Epithelial cell of proximal tubule (primary cell): Measurements from ENCODE around the gene SEMA3B. TPM values are rescaled to one million over a fixed set of nuclear protein-coding genes. Genes with fewer than 3 reads are reported as not detected.
A peak's percentile ranks its signal among the peaks of the same experiment; 100 is the strongest.
"Not testable (repeated sequence)": the region's sequence is repeated elsewhere in the genome, so short reads cannot be mapped to it uniquely, and the experiment has no call there.

Source experiments
- DNase-seq: peaks from one replicate; pipeline ENCODE4 v3.0.0-alpha.2; 2011; ENCODE audit warnings: low read depth
- H3K4me3 ChIP-seq: 2 replicates; pipeline ENCODE4 v1.5.1; 2011; ENCODE audit warnings: low read depth, mild to moderate bottlenecking, low read length
- total RNA-seq: library from RNA; depleted of rRNA; stranded (reverse); fragments of >200 nt; gene quantifications from 2 replicates; pipeline ENCODE4 v1.2.3, GENCODE V29; 2015
- TF ChIP-seq, protein P1 (sequence below): conservative IDR thresholded peaks from 2 replicates; pipeline ENCODE4 v1.5.1; 2012; ENCODE audit warnings: low read depth, mild to moderate bottlenecking, low read length

The SEMA3B gene
- total RNA-seq, 1 donor from 2014 or later, result 29.5 TPM

DNA sequence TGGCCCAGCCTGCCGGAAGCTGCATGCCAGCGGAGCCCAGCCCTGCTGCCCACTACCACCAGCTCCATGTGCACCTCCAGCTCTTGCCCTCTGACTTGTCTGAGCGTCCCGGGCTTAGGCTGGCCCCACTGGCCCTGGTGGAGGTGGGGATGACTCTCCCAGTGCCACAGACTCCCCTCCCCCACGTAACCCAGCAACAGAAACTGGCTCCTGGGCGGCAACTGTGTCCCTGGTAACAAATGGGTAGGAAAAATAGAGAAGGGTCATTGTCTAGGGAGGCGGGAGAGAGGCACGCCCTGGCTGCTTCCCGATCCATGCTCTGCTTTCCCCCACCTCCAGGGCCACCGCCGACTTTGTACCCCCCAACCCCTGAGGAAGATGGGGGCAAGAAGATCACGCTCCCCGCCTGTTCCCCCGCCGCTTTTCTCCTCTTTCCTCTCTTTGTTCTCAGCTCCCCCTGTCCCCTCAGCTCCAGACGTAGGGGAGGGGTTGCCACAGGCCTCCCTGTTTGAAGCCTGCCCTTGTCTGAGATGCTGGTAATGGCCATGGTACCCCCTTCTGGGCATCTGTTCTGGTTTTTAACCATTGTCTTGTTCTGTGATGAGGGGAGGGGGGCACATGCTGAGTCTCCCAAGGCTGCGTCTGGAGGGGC is 10.8 kb upstream of the SEMA3B start:
- H3K4me3 ChIP-seq, result no peak overlapping the region
- no peak for DNase-seq
- TF ChIP-seq, protein P1, sequence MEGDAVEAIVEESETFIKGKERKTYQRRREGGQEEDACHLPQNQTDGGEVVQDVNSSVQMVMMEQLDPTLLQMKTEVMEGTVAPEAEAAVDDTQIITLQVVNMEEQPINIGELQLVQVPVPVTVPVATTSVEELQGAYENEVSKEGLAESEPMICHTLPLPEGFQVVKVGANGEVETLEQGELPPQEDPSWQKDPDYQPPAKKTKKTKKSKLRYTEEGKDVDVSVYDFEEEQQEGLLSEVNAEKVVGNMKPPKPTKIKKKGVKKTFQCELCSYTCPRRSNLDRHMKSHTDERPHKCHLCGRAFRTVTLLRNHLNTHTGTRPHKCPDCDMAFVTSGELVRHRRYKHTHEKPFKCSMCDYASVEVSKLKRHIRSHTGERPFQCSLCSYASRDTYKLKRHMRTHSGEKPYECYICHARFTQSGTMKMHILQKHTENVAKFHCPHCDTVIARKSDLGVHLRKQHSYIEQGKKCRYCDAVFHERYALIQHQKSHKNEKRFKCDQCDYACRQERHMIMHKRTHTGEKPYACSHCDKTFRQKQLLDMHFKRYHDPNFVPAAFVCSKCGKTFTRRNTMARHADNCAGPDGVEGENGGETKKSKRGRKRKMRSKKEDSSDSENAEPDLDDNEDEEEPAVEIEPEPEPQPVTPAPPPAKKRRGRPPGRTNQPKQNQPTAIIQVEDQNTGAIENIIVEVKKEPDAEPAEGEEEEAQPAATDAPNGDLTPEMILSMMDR, result no peak

DNA sequence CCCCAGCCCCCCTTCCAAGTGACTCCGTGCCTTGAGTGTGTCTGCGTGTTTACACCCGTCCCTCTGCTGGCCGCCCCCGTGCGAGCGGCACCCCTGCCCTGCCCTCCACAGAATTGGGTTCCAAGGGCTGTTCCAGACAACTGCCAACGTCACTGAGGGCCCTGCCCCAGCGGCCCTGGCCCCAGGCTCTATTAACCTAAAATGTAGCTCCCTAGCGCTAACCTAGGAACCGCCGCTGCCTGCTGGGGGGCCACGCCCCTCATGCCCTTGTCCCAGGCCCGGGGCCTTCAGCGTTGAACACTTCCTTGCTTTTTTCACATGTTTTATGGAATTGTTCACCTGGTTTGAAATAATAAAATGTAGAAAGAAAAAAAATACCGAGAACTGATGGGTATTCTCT is 10.0 kb upstream of the SEMA3B start:
- no peak for DNase-seq
- no peak overlapping the region for H3K4me3 ChIP-seq
- TF ChIP-seq, protein P1, result no peak

DNA sequence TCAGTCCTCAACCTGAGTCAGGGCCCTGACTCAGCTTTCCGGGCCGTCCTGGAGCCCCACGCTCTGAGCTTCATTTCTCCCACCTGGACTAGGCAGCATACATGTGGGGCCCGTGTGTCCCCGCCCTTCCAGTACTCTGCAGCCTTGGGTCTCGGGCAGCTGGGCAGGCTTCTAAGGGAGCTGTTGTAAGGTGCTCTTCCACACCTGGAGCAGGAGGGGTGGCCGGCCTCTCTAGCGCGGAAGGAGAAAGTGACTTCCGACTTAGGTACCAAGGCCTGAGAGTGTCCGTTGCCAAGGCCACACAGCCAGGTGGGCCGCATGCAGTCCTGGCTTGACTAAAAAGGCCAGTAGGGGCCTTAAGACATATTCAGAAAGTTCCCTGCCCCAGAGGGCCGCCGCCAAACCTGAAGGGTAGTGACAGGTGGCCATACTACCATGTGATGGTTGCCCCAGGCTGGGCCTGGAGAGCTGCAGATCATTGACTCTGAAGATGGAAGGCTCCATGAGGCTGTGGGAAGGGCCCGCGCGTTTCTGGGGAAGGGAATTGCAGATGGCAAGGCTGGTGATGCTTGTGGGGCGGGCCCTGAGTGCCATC is 9.4 kb upstream of the SEMA3B start:
- H3K4me3 ChIP-seq, result no peak overlapping the region
- DNase-seq, result no peak
- TF ChIP-seq, protein P1, result no peak

DNA sequence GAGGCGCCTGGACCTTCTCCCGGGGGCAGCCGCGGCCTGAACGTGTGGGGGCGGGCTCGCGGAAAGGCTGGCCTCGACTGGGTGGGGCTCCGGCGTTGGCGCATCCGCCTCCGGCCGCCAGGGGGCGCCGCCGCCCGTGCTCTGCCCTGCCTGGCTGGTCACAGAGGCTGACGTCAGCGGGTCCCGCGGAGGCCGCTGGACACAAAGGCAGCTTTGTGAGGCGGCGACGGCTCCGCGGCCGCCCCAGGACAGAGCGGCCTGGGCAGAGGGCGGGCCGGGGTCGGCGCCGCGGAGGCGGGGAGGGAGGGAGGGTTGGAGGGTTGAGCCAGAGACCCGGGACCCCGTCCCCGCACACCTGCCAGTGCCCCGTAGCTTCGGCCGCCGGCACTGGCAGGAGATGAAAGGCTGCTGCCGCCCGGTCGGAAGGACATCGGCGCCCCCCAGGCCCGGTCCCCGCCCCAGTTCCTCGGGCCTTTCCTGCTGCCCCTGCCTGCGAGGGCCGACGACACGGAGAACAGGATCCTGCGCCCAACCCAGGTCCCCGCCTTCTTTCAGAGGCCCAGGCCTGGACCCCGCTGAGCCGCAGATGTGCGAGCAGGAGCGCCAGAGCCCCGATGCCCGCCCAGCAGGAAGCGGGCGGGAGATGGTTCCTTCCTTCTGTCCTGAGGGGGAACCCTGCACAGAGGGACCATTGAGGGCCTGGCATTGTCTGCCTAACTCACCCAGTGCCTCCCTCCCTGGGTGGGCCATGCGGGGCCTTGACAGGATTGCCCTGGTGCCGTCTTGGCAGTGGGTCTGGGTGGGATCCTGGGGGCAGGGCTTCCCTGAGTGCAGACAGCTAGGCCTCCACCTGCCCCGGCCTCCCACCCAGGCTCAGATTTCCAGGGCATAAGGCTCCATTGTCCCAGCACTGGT is 8.7 kb upstream of the SEMA3B start:
- no peak for DNase-seq
- peak overlapping the region; percentile 61 for H3K4me3 ChIP-seq

DNA sequence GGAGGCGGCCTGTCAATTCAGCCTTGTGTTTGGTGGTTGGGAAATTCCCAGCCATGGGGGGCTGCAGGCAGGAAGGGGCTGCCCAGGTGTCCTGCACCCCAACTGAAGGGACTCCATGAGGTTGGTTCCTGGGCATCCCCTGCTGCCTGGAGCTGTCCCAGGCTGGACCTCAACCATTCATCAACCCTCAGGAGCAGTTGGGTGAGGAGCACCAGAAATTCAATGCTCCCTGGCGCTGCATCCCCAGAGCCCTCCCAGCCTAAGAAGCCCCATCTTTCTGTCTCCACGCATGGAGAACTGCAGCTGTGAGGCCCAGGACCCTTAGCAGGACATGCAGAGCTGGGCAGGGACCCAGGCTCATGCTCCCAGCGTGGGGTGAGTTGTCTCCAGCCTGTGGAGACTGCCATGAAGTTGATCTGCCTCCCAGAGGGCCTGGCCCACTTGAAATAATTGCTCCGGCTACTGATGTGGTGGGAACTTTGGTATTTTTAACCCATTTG is 8.0 kb upstream of the SEMA3B start:
- DNase-seq, result no peak
- TF ChIP-seq, protein P1, result no peak
- peak overlapping the region; percentile 61 for H3K4me3 ChIP-seq

More for the DNA sequence above, 8.7 kb upstream of the SEMA3B start:
- TF ChIP-seq, protein P1, result peak; percentile 82

DNA sequence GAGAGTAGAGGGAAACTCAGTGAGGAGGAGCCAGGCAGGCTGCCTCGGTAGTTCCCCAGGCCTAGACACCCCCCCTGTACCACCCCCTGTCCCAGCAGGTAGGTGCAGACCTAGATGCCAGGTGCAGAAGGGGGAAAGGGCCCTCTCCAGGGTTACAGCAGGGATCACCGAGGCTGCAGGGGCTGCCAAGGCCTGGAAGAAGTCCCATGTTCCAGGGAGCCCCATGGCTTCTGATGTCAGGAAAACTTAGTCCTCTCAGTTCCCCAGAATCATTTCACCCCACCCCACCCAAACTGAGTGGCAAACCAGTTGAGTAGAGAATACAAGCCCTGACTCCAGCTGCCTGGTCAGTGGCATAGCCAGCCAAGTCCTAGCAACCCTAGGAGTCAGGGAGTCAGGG is 7.4 kb upstream of the SEMA3B start:
- DNase-seq, result no peak
- H3K4me3 ChIP-seq, result no peak overlapping the region
- TF ChIP-seq, protein P1, result no peak

DNA sequence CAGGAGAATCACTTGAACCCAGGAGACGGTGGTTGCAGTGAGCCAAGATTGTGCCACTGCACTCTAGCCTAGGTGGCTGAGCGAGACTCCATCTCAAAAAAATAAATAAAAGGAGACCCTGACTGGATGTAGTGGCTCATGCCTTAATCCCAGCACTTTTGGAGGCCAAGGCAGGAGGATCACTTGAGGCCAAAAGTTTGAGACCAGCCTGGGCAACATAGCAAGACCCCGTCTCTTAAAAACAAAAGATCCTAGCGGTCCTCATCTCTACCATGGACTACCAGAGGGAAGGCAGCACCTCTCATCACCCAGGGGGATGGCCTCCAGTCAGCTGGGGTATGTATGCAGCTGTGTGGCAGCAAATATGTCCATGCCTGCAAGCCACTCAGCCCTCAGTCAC is 6.7 kb upstream of the SEMA3B start:
- not testable (repeated sequence) for H3K4me3 ChIP-seq

More for the DNA sequence above, 6.7 kb upstream of the SEMA3B start:
- DNase-seq, result not testable (repeated sequence)
